Measurements from ENCODE around the gene PIAS4. TPM values are rescaled to one million over a fixed set of nuclear protein-coding genes. Genes with fewer than 3 reads are reported as not detected.

Gene PIAS4
- total and polyA plus RNA-seq, 2 experiments from 2014 or later, result 9.6 to 35.4 TPM

GRCh38 chr19:4038661-4039423, 31.3 kb downstream of the PIAS4 start:
- Histone ChIP-seq H3K27ac (no peak overlapping the region), H3K27me3 (no peaks in the 10 kb centered on the region), H3K36me3 (peaks cover 13% of the 10 kb centered on the region), H3K4me3 (no peak overlapping the region), H3K4me1 (ENCODE audit: low read depth) (no peaks in the 10 kb centered on the region), H3K9me3 (ENCODE audit: low read depth) (no peaks in the 10 kb centered on the region)
- no peak for DNase-seq (ENCODE audit: low read depth in 1 of 2, low spot score in 1 of 2)
- no peak for TF ChIP-seq CTCF (IDR thresholded peaks at IDR 0.05; ENCODE audit: low read depth, low read length)

- H3K4me1 ChIP-seq (ENCODE audit: low read depth), result no peaks in the 10 kb centered on the region
- no peak for DNase-seq (ENCODE audit: low read depth in 1 of 2, low spot score in 1 of 2)
- no peak overlapping the region for H3K4me3 ChIP-seq
- H3K27me3 ChIP-seq, result no peaks in the 10 kb centered on the region
- no peaks in the 10 kb centered on the region for H3K9me3 ChIP-seq (ENCODE audit: low read depth)
- H3K36me3 ChIP-seq, result peaks cover 7% of the 10 kb centered on the region
- TF ChIP-seq CTCF (IDR thresholded peaks at IDR 0.05; ENCODE audit: low read depth, low read length), result no peak
- peak overlapping the region; percentile 62 for H3K27ac ChIP-seq
Observed at GRCh38 chr19:4042064-4042730, 34.7 kb downstream of the PIAS4 start.

GRCh38 chr19:4042731-4043082, 35.2 kb downstream of the PIAS4 start:
- no peaks in the 10 kb centered on the region for H3K4me1 ChIP-seq (ENCODE audit: low read depth)
- peak overlapping the region; percentile 62 for H3K27ac ChIP-seq
- TF ChIP-seq CTCF (IDR thresholded peaks at IDR 0.05; ENCODE audit: low read depth, low read length), result no peak
- H3K36me3 ChIP-seq, result peaks cover 6% of the 10 kb centered on the region
- no peak for DNase-seq (ENCODE audit: low read depth in 1 of 2, low spot score in 1 of 2)
- H3K27me3 ChIP-seq, result no peaks in the 10 kb centered on the region
- H3K9me3 ChIP-seq (ENCODE audit: low read depth), result no peaks in the 10 kb centered on the region
- H3K4me3 ChIP-seq, result no peak overlapping the region

GRCh38 chr19:4043401-4043800, 35.9 kb downstream of the PIAS4 start:
- Histone ChIP-seq H3K4me3 (no peak overlapping the region), H3K36me3 (peaks cover 3% of the 10 kb centered on the region), H3K9me3 (ENCODE audit: low read depth) (no peaks in the 10 kb centered on the region), H3K27me3 (no peaks in the 10 kb centered on the region), H3K27ac (no peak overlapping the region), H3K4me1 (ENCODE audit: low read depth) (no peaks in the 10 kb centered on the region)
- DNase-seq (ENCODE audit: low read depth in 1 of 2, low spot score in 1 of 2), result no peak
- TF ChIP-seq CTCF (IDR thresholded peaks at IDR 0.05; ENCODE audit: low read depth, low read length), result no peak

GRCh38 chr19:4043966-4044715, 36.6 kb downstream of the PIAS4 start:
- no peak for TF ChIP-seq CTCF (IDR thresholded peaks at IDR 0.05; ENCODE audit: low read depth, low read length)
- Histone ChIP-seq H3K36me3 (peaks cover 3% of the 10 kb centered on the region), H3K9me3 (ENCODE audit: low read depth) (no peaks in the 10 kb centered on the region), H3K4me3 (no peak overlapping the region), H3K27ac (no peak overlapping the region), H3K27me3 (no peaks in the 10 kb centered on the region), H3K4me1 (ENCODE audit: low read depth) (no peaks in the 10 kb centered on the region)
- DNase-seq (ENCODE audit: low read depth in 1 of 2, low spot score in 1 of 2), result no peak

All from cardiac muscle cell (in vitro differentiated cells and primary cell).